K562 (cell line): ENCODE data around the gene PIGQ. TPM values are rescaled to one million over a fixed set of nuclear protein-coding genes. Genes with fewer than 3 reads are reported as not detected.

ENCODE experiments used
- CC2D1A ChIP-seq: fragments of 450-650 bp; IDR thresholded peaks from 2 replicates; pipeline ENCODE4 v1.6.1; 2017; ENCODE audit warnings: mild to moderate bottlenecking
- HOXB6 ChIP-seq: fragments of 250-450 bp; sonication (Bioruptor Pico); IDR thresholded peaks from 2 replicates; pipeline ENCODE4 v1.5.1; 2022; ENCODE audit warnings: mild to moderate bottlenecking, borderline replicate concordance
- KLF10 ChIP-seq: fragments of 250-450 bp; sonication (Bioruptor Pico); IDR thresholded peaks from 2 replicates; pipeline ENCODE4 v1.6.1; 2021; ENCODE audit warnings: matching md5 sums
- MCM5 ChIP-seq: fragments of 450-650 bp; IDR thresholded peaks from 2 replicates; pipeline ENCODE4 v1.6.1; 2016; ENCODE audit warnings: low read depth
- SLC30A9 ChIP-seq: fragments of 250-450 bp; sonication (Bioruptor Pico); IDR thresholded peaks from 2 replicates; pipeline ENCODE4 v1.8.0; 2022; ENCODE audit warnings: mild to moderate bottlenecking, moderate library complexity
- SP1 ChIP-seq: sonication (generic); formaldehyde crosslinking; IDR thresholded peaks from 2 replicates; pipeline ENCODE4 v1.8.1; 2022; ENCODE audit warnings: mild to moderate bottlenecking, missing genetic modification reagents
- TBL1XR1 ChIP-seq, 2 experiments: IDR thresholded peaks; 2 replicates each; pipeline ENCODE4 v1.6.1; 2012; ENCODE audit warnings: improper control_type of control experiment in 2 of 2, low read length in 2 of 2, mild to moderate bottlenecking in 1 of 2
- polyA plus RNA-seq, 8 experiments: library from polyadenylated mRNA; depleted of rRNA in 4 of 8; stranded (reverse) in 5 of 8; unstranded in 3 of 8; fragments of >200 nt; fragmentation: Nextera tagmentation in 2 of 8; fragmentation: Illumina TruSeq in 1 of 8; extraction: Ambion mirVana in 2 of 8; extraction: Trizol in 1 of 8; gene quantifications; 2 replicates each; pipeline versions ENCODE4 v1.2.1 to v1.2.3, GENCODE V29; 2011 to 2014; ENCODE audit warnings: inconsistent platforms in 1 of 8, missing spikeins in 1 of 8
- total RNA-seq, 7 experiments: library from RNA; depleted of rRNA in 6 of 7; stranded (reverse); fragments of >200 nt in 6 of 7; fragmentation: Illumina TruSeq in 2 of 7; extraction: Trizol in 2 of 7; gene quantifications; 2 replicates each; pipeline versions ENCODE4 v1.2.1 to v1.2.3, GENCODE V29; 2011 to 2021; ENCODE audit warnings: low replicate concordance in 1 of 7
- TF ChIP-seq, protein P1 (sequence below): fragments of 450-650 bp; IDR thresholded peaks from one replicate; pipeline ENCODE4 v1.6.1; 2018; ENCODE audit warnings: mild to moderate bottlenecking, moderate library complexity; ENCODE audit not compliant: partially characterized antibody
- TF ChIP-seq, protein P2 (sequence below): fragments of 450-650 bp; formaldehyde crosslinking; IDR thresholded peaks from 2 replicates; pipeline ENCODE4 v1.4.0; 2020; ENCODE audit warnings: mild to moderate bottlenecking
- TF ChIP-seq, protein P3 (sequence below), 2 experiments: IDR thresholded peaks in 1 of 2; conservative IDR thresholded peaks in 1 of 2; 2 replicates each; pipeline ENCODE4 v1.6.1; 2016; ENCODE audit warnings: low read depth in 2 of 2, mild to moderate bottlenecking in 1 of 2, missing compliant biosample characterization in 1 of 2, missing genetic modification characterization in 1 of 2, moderate library complexity in 1 of 2

Gene PIGQ
- total and polyA plus RNA-seq, 9 of the 15 experiments (the other 6 are each of a cell fraction or from before 2014, with no cell fraction given) = 0.20 to 49.6 (median 11.7) TPM

DNA sequence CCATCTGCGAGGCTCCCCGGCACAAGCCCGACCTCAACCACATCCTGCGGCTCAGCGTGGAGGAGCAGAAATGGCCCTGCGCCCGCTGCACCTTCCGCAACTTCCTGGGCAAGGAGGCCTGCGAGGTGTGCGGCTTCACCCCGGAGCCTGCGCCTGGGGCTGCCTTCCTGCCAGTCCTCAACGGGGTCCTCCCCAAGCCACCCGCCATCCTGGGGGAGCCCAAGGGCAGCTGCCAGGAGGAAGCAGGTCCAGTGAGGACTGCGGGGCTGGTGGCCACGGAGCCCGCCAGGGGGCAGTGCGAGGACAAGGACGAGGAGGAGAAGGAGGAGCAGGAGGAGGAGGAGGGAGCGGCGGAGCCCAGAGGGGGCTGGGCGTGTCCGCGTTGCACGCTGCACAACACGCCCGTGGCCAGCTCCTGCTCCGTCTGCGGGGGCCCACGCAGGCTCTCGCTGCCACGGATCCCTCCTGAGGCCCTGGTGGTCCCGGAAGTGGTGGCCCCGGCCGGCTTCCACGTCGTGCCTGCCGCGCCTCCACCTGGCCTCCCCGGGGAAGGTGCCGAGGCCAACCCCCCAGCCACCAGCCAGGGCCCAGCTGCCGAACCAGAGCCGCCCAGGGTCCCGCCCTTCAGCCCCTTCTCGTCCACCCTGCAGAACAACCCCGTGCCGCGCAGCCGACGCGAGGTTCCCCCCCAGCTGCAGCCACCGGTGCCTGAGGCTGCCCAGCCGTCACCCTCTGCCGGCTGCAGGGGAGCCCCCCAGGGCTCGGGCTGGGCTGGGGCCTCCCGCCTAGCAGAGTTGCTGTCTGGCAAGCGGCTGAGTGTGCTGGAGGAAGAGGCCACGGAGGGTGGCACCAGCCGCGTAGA is 22.6 kb upstream of the PIGQ start (continued):
- no peak for TF ChIP-seq TBL1XR1 (IDR thresholded peaks at IDR 0.05; ENCODE audit: low read length in 2 of 2)
- no peak for TF ChIP-seq SLC30A9 (CRISPR knock-in tag)
- no peak for TF ChIP-seq MCM5
- no peak for TF ChIP-seq CC2D1A
- no peak for TF ChIP-seq HOXB6 (CRISPR knock-in tag)
- TF ChIP-seq, protein P1, sequence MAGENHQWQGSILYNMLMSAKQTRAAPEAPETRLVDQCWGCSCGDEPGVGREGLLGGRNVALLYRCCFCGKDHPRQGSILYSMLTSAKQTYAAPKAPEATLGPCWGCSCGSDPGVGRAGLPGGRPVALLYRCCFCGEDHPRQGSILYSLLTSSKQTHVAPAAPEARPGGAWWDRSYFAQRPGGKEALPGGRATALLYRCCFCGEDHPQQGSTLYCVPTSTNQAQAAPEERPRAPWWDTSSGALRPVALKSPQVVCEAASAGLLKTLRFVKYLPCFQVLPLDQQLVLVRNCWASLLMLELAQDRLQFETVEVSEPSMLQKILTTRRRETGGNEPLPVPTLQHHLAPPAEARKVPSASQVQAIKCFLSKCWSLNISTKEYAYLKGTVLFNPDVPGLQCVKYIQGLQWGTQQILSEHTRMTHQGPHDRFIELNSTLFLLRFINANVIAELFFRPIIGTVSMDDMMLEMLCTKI = no peak
- TF ChIP-seq, protein P2, sequence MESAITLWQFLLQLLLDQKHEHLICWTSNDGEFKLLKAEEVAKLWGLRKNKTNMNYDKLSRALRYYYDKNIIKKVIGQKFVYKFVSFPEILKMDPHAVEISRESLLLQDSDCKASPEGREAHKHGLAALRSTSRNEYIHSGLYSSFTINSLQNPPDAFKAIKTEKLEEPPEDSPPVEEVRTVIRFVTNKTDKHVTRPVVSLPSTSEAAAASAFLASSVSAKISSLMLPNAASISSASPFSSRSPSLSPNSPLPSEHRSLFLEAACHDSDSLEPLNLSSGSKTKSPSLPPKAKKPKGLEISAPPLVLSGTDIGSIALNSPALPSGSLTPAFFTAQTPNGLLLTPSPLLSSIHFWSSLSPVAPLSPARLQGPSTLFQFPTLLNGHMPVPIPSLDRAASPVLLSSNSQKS = no peak
- TF ChIP-seq KLF10 (CRISPR knock-in tag) = no peak
- peak; percentile 46; the same call in 1 of the 2 replicates for TF ChIP-seq SP1 (CRISPR knock-in tag)
- TF ChIP-seq, protein P3, sequence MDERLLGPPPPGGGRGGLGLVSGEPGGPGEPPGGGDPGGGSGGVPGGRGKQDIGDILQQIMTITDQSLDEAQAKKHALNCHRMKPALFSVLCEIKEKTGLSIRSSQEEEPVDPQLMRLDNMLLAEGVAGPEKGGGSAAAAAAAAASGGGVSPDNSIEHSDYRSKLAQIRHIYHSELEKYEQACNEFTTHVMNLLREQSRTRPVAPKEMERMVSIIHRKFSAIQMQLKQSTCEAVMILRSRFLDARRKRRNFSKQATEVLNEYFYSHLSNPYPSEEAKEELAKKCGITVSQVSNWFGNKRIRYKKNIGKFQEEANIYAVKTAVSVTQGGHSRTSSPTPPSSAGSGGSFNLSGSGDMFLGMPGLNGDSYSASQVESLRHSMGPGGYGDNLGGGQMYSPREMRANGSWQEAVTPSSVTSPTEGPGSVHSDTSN (CRISPR knock-in tag; IDR thresholded peaks at IDR 0.05; ENCODE audit: low read depth) = no peak
- TF ChIP-seq, protein P3 (tag; conservative IDR thresholded peaks at IDR 0.05; ENCODE audit: low read depth) = no peak
